SK-N-SH (cell line): ENCODE measurements around the gene AGO1. TPM values are rescaled to one million over a fixed set of nuclear protein-coding genes. Genes with fewer than 3 reads are reported as not detected.

Experiments
- CTCF ChIA-PET: fragments of 300-600, 350-600 bp; formaldehyde crosslinking; extraction: SDS; loops from one replicate; lab custom pipeline; 2021; lab: Yijun Ruan, JAX
- POLR2A ChIA-PET: fragments of 350-600 bp; sonication (Branson Sonifier 250); formaldehyde crosslinking; extraction: SDS; loops from one replicate; lab custom pipeline; 2020; ENCODE audit warnings: antibody characterized with exemption, inconsistent platforms; lab: Yijun Ruan, JAX
- DNase-seq: peaks from one replicate; pipeline ENCODE4 v3.0.0; 2012
- H2AFZ ChIP-seq: fragments of 200-600 bp; sonication (generic); 2 replicates; pipeline ENCODE4 v1.8.1; 2016; ENCODE audit warnings: antibody characterized with exemption, mild to moderate bottlenecking, low read depth
- H3F3A ChIP-seq: fragments of 200-600 bp; sonication (generic); replicated peaks from 2 replicates; pipeline ENCODE3; 2016; ENCODE audit warnings: antibody characterized with exemption, mild to moderate bottlenecking; ENCODE audit not compliant: insufficient read depth
- H3K27ac ChIP-seq, 2 experiments: fragments of 200-500 bp in 1 of 2; fragments of 200-600 bp in 1 of 2; sonication (Bioruptor generic) in 1 of 2; sonication (generic), shearing (Covaris generic) in 1 of 2; 2 replicates each; pipeline versions ENCODE4 v1.5.1 to v1.6.1; 2014 to 2016; ENCODE audit warnings: low read depth in 2 of 2, inconsistent platforms in 1 of 2, low read length in 1 of 2, mild to moderate bottlenecking in 1 of 2, mixed read lengths in 1 of 2
- H3K27me3 ChIP-seq: fragments of 200-600 bp; sonication (generic), shearing (Covaris generic); 2 replicates; pipeline ENCODE4 v1.6.1; 2016; ENCODE audit warnings: mixed run types; ENCODE audit not compliant: insufficient read depth
- H3K36me3 ChIP-seq, 2 experiments: fragments of 200-500 bp in 1 of 2; fragments of 200-600 bp in 1 of 2; sonication (Bioruptor generic) in 1 of 2; sonication (generic) in 1 of 2; replicated peaks in 1 of 2; 2 replicates each; pipeline versions ENCODE3 to v1.5.1; 2014 to 2016; ENCODE audit warnings: low read length in 1 of 2, mild to moderate bottlenecking in 1 of 2; ENCODE audit not compliant: insufficient read depth in 2 of 2, control insufficient read depth in 1 of 2
- H3K4me1 ChIP-seq, 2 experiments: fragments of 200-500 bp in 1 of 2; fragments of 200-600 bp in 1 of 2; sonication (Bioruptor generic) in 1 of 2; sonication (generic), shearing (Covaris generic) in 1 of 2; 2 replicates each; pipeline versions ENCODE4 v1.5.1 to v1.6.1; 2014 to 2016; ENCODE audit warnings: low read depth in 1 of 2, low read length in 1 of 2, mixed run types in 1 of 2; ENCODE audit not compliant: insufficient read depth in 2 of 2, control insufficient read depth in 1 of 2
- H3K4me2 ChIP-seq: fragments of 200-600 bp; sonication (generic), shearing (Covaris generic); 2 replicates; pipeline ENCODE4 v1.6.1; 2017; ENCODE audit warnings: mixed run types
- H3K4me3 ChIP-seq, 2 experiments: fragments of 200-500 bp in 1 of 2; fragments of 200-600 bp in 1 of 2; sonication (Bioruptor generic) in 1 of 2; sonication (generic), shearing (Covaris generic) in 1 of 2; 2 replicates each; pipeline versions ENCODE4 v1.5.1 to v1.8.1; 2014 to 2016; ENCODE audit warnings: low read depth in 2 of 2, inconsistent platforms in 1 of 2, low read length in 1 of 2, mild to moderate bottlenecking in 1 of 2, mixed read lengths in 1 of 2, moderate library complexity in 1 of 2
- H3K79me2 ChIP-seq: fragments of 200-600 bp; sonication (generic); 2 replicates; pipeline ENCODE4 v1.8.1; 2017; ENCODE audit warnings: mild to moderate bottlenecking; ENCODE audit not compliant: insufficient read depth
- H3K9ac ChIP-seq: fragments of 200-600 bp; sonication (generic); 2 replicates; pipeline ENCODE4 v1.6.1; 2017; ENCODE audit warnings: mixed run types
- H3K9me2 ChIP-seq: fragments of 200-600 bp; sonication (generic); 2 replicates; pipeline ENCODE4 v1.6.1; 2017; ENCODE audit warnings: mixed run types
- H3K9me3 ChIP-seq: fragments of 200-600 bp; sonication (generic); 2 replicates; pipeline ENCODE4 v1.6.1; 2017; ENCODE audit warnings: mixed run types, mild to moderate bottlenecking, moderate library complexity
- H4K20me1 ChIP-seq: fragments of 200-600 bp; sonication (generic); 2 replicates; pipeline ENCODE4 v1.6.1; 2017; ENCODE audit warnings: mild to moderate bottlenecking, mixed run types; ENCODE audit not compliant: insufficient read depth
- FOXJ3 ChIP-seq: sonication (generic); formaldehyde crosslinking; IDR thresholded peaks from 2 replicates; pipeline ENCODE4 v1.5.1; 2020; ENCODE audit warnings: mild to moderate bottlenecking, missing genetic modification reagents
- FOXM1 ChIP-seq: IDR thresholded peaks from 2 replicates; pipeline ENCODE4 v1.4.0; 2012; ENCODE audit warnings: low read depth, mild to moderate bottlenecking
- GABPA ChIP-seq: IDR thresholded peaks from 2 replicates; pipeline ENCODE4 v1.4.0; 2012; ENCODE audit warnings: low read depth, mild to moderate bottlenecking
- JUND ChIP-seq: IDR thresholded peaks from 2 replicates; pipeline ENCODE4 v1.4.0; 2012
- MEF2A ChIP-seq: IDR thresholded peaks from 2 replicates; pipeline ENCODE4 v1.4.0; 2012; ENCODE audit warnings: low read depth, borderline replicate concordance
- POLR2AphosphoS5 ChIP-seq: IDR thresholded peaks from 2 replicates; pipeline ENCODE4 v1.6.1; 2012; ENCODE audit warnings: low read depth, low read length
- RAD21 ChIP-seq: IDR thresholded peaks from 2 replicates; pipeline ENCODE4 v1.6.1; 2012; ENCODE audit warnings: mild to moderate bottlenecking, low read length
- SIN3A ChIP-seq: IDR thresholded peaks from 2 replicates; pipeline ENCODE4 v1.6.1; 2012; ENCODE audit warnings: low read depth, mild to moderate bottlenecking, low read length, moderate library complexity, borderline replicate concordance
- TAF1 ChIP-seq: IDR thresholded peaks from 2 replicates; pipeline ENCODE4 v1.6.1; 2012; ENCODE audit warnings: low read depth, mild to moderate bottlenecking, low read length, moderate library complexity, borderline replicate concordance
- TCF12 ChIP-seq: IDR thresholded peaks from 2 replicates; pipeline ENCODE4 v1.4.0; 2012
- TEAD4 ChIP-seq: IDR thresholded peaks from 2 replicates; pipeline ENCODE4 v1.4.0; 2012; ENCODE audit warnings: mild to moderate bottlenecking, borderline replicate concordance; ENCODE audit not compliant: insufficient read depth
- USF2 ChIP-seq: fragments of 150-350 bp; IDR thresholded peaks from 2 replicates; pipeline ENCODE4 v1.6.1; 2017; ENCODE audit warnings: antibody characterized with exemption, low read length, low read depth, borderline replicate concordance
- WGBS: methylation state at CpG from one replicate; pipeline ENCODE4 v1.1.6; 2017; ENCODE audit warnings: low lambda C conversion rate; 5-methylcytosine and 5-hydroxymethylcytosine counted together
- polyA plus RNA-seq, 3 experiments: library from polyadenylated mRNA; depleted of rRNA; stranded (reverse); fragments of >200 nt; gene quantifications; 2 replicates each; pipeline ENCODE4 v1.2.3, GENCODE V29; 2012
- TF ChIP-seq, protein P1 (sequence below): IDR thresholded peaks from 2 replicates; pipeline ENCODE4 v1.4.0; 2012; ENCODE audit warnings: low read depth
- TF ChIP-seq, protein P2 (sequence below): IDR thresholded peaks from 2 replicates; pipeline ENCODE4 v1.4.0; 2012; ENCODE audit warnings: low read depth, borderline replicate concordance

AGO1 gene
- polyA plus RNA-seq, 1 of the 3 experiments (the other 2 are of a cell fraction) = 7.8 TPM

- no peak overlapping the region for H3K4me2 ChIP-seq
These were observed 11.6 kb downstream of the AGO1 start for GRCh38 chr1:35894656-35895055.

DNA sequence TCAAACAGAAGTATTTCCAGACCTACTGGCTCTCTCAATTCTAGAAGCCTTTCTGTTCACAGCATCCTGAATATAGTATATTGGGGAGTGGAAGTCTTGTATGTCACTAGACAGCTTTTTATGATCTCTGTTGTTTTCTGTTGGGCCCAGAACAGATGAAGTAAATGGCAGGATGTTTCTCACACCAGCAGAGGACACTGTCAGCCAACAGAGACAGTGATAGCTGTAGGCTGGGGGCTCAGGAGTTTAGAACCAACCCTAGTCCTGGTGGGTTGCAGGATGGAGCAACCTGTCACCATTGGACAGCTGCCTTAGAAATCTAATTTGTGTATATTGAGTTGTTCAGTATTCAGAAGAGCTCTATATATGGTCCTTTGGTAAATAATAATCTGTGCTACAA is 16.9 kb downstream of the AGO1 start:
- H3K4me1 ChIP-seq = no peaks in the 10 kb centered on the region
- H3K9me2 ChIP-seq = no peaks in the 10 kb centered on the region
- H4K20me1 ChIP-seq = no peaks in the 10 kb centered on the region
- no peak overlapping the region for H3K4me3 ChIP-seq
- POLR2A ChIA-PET = no interaction called here
- no peak overlapping the region for H3K27ac ChIP-seq
- no peaks in the 10 kb centered on the region for H3K79me2 ChIP-seq
- no peaks in the 10 kb centered on the region for H3K27me3 ChIP-seq
- no peaks in the 10 kb centered on the region for H3K9me3 ChIP-seq
- TF ChIP-seq USF2 (no peak), TCF12 (no peak), TAF1 (no peak), RAD21 (no peak), SIN3A (no peak), MEF2A (no peak), TEAD4 (no peak), JUND (no peak)
- TF ChIP-seq, protein P1, sequence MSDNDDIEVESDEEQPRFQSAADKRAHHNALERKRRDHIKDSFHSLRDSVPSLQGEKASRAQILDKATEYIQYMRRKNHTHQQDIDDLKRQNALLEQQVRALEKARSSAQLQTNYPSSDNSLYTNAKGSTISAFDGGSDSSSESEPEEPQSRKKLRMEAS = no peak
- TF ChIP-seq, protein P2, sequence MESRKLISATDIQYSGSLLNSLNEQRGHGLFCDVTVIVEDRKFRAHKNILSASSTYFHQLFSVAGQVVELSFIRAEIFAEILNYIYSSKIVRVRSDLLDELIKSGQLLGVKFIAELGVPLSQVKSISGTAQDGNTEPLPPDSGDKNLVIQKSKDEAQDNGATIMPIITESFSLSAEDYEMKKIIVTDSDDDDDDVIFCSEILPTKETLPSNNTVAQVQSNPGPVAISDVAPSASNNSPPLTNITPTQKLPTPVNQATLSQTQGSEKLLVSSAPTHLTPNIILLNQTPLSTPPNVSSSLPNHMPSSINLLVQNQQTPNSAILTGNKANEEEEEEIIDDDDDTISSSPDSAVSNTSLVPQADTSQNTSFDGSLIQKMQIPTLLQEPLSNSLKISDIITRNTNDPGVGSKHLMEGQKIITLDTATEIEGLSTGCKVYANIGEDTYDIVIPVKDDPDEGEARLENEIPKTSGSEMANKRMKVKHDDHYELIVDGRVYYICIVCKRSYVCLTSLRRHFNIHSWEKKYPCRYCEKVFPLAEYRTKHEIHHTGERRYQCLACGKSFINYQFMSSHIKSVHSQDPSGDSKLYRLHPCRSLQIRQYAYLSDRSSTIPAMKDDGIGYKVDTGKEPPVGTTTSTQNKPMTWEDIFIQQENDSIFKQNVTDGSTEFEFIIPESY = no peak
- H3K36me3 ChIP-seq = peaks cover 47 to 53% of the 10 kb centered on the region in 2 experiments
- CTCF ChIA-PET = no interaction called here
- no peak overlapping the region for H3K4me2 ChIP-seq
- no peak overlapping the region for H3K9ac ChIP-seq
- H2AFZ ChIP-seq = no peak overlapping the region
- no peaks in the 10 kb centered on the region for H3F3A ChIP-seq
- DNase-seq = no peak

More at GRCh38 chr1:35894656-35895055, 11.6 kb downstream of the AGO1 start:
- no peaks in the 10 kb centered on the region for H3K4me1 ChIP-seq
- no peak overlapping the region for H3K9ac ChIP-seq
- peaks cover 32 to 69% of the 10 kb centered on the region in 2 experiments for H3K36me3 ChIP-seq
- no peaks in the 10 kb centered on the region for H3K9me3 ChIP-seq
- no peaks in the 10 kb centered on the region for H4K20me1 ChIP-seq
- WGBS = 100% methylated on average over 1 of the region's 1 CpG
- H2AFZ ChIP-seq = no peak overlapping the region
- no peaks in the 10 kb centered on the region for H3K27me3 ChIP-seq
- peaks cover 5% of the 10 kb centered on the region; the same call in 1 of the 2 replicates for H3K79me2 ChIP-seq
- CTCF ChIA-PET = interaction anchor here (1.1 to 1.4 kb wide), 2 partner anchors 10 to 11 kb away, joined by 3 read pairs; partner anchors contain the start of gene AGO1
- no peaks in the 10 kb centered on the region for H3K9me2 ChIP-seq
- TF ChIP-seq FOXM1 (no peak), POLR2AphosphoS5 (no peak), FOXJ3 (no peak), TEAD4 (no peak), SIN3A (no peak), GABPA (no peak)
- H3K4me3 ChIP-seq = no peak overlapping the region
- no peak for DNase-seq
- no peak overlapping the region for H3K27ac ChIP-seq
- POLR2A ChIA-PET = no interaction called here
- H3F3A ChIP-seq = no peaks in the 10 kb centered on the region
